HL-60/S4 treated with retinoic acid at 250 ng/mL for 4 days and 3 days (cell line): ENCODE measurements around the gene FYTTD1.
"Not testable (repeated sequence)": the region's sequence is repeated elsewhere in the genome, so short reads cannot be mapped to it uniquely, and the experiment has no call there.

ENCODE experiments used
- in situ Hi-C: fragments of 300-500 bp; cut with MboI; formaldehyde crosslinking; loops from 2 replicates; pipeline ENCODE4 v1.7.0; 2022; ENCODE audit warnings: low sequenced_read_pairs

Gene FYTTD1

GRCh38 chr3:197749601-197750395 is at the start of gene FYTTD1:
Gene FYTTD1, plus strand, starts transcription at chr3:197749883. Its CDS starts 89 bp downstream, at chr3:197749972.
- in situ Hi-C loops: no loop called here

GRCh38 chr3:197700095-197700494 is 49.6 kb upstream of the FYTTD1 start:
- in situ Hi-C loops: no loop called here

GRCh38 chr3:197701841-197702240 is 47.8 kb upstream of the FYTTD1 start:
- in situ Hi-C loops: no loop called here

- in situ Hi-C loops: no loop called here
These were observed 43.0 kb upstream of the FYTTD1 start for GRCh38 chr3:197706658-197707057.

GRCh38 chr3:197709135-197709534 is 40.5 kb upstream of the FYTTD1 start:
- in situ Hi-C loops: no loop called here

GRCh38 chr3:197710965-197711364 is 38.7 kb upstream of the FYTTD1 start:
- in situ Hi-C loops: not testable (repeated sequence)

GRCh38 chr3:197711973-197712707 is 37.5 kb upstream of the FYTTD1 start:
- in situ Hi-C loops: no loop called here

GRCh38 chr3:197713477-197713822 is 36.2 kb upstream of the FYTTD1 start:
- in situ Hi-C loops: no loop called here

- in situ Hi-C loops: no loop called here
These were observed 35.4 kb upstream of the FYTTD1 start for GRCh38 chr3:197714251-197714650.

- in situ Hi-C loops: no loop called here
These were observed 30.8 kb upstream of the FYTTD1 start for GRCh38 chr3:197718891-197719290.

- in situ Hi-C loops: no loop called here
These were observed 29.0 kb upstream of the FYTTD1 start for GRCh38 chr3:197720694-197721093.

- in situ Hi-C loops: no loop called here
These were observed 26.9 kb upstream of the FYTTD1 start for GRCh38 chr3:197722734-197723133.

GRCh38 chr3:197727878-197728277 is 21.8 kb upstream of the FYTTD1 start:
- in situ Hi-C loops: not testable (repeated sequence)

GRCh38 chr3:197728487-197728886 is 21.2 kb upstream of the FYTTD1 start:
- in situ Hi-C loops: no loop called here

GRCh38 chr3:197730200-197730599 is 19.5 kb upstream of the FYTTD1 start:
- in situ Hi-C loops: no loop called here

GRCh38 chr3:197730770-197731169 is 18.9 kb upstream of the FYTTD1 start:
- in situ Hi-C loops: not testable (repeated sequence)

GRCh38 chr3:197731483-197731882 is 18.2 kb upstream of the FYTTD1 start:
- in situ Hi-C loops: not testable (repeated sequence)

GRCh38 chr3:197733042-197733441 is 16.6 kb upstream of the FYTTD1 start:
- in situ Hi-C loops: no loop called here

GRCh38 chr3:197734667-197735318 is 14.9 kb upstream of the FYTTD1 start:
- in situ Hi-C loops: no loop called here

- in situ Hi-C loops: no loop called here
These were observed 13.6 kb upstream of the FYTTD1 start for GRCh38 chr3:197736010-197736490.

GRCh38 chr3:197736491-197737318 is 13.0 kb upstream of the FYTTD1 start, which contains the start of gene RUBCN:
Gene RUBCN, minus strand, starts transcription at chr3:197736904. Its CDS starts 185 bp downstream, at chr3:197736719.
- in situ Hi-C loops: no loop called here
